ENCODE results near the gene LRRC27.

DNA sequence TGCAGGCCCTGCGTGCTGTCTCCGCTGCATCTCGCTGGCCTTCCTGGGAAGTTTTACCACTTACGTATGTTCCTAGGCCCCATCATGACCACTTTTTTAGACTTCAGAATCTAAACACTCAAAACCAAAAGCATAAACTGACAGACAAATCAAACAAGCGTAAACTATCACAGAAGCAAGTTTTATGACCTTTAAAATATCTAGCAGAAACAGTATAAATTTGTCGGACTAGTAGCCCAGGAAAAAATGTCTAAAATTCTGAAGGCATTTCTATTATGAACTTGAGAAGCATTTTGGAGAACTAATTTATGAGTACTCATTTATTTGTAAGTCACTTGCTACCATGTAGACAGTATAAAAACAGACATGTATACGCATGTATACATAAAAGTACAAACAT, 10.6 kb downstream of the LRRC27 start:
- TF ChIP-seq, protein P1, sequence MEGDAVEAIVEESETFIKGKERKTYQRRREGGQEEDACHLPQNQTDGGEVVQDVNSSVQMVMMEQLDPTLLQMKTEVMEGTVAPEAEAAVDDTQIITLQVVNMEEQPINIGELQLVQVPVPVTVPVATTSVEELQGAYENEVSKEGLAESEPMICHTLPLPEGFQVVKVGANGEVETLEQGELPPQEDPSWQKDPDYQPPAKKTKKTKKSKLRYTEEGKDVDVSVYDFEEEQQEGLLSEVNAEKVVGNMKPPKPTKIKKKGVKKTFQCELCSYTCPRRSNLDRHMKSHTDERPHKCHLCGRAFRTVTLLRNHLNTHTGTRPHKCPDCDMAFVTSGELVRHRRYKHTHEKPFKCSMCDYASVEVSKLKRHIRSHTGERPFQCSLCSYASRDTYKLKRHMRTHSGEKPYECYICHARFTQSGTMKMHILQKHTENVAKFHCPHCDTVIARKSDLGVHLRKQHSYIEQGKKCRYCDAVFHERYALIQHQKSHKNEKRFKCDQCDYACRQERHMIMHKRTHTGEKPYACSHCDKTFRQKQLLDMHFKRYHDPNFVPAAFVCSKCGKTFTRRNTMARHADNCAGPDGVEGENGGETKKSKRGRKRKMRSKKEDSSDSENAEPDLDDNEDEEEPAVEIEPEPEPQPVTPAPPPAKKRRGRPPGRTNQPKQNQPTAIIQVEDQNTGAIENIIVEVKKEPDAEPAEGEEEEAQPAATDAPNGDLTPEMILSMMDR (conservative IDR thresholded peaks at IDR 0.05; ENCODE audit: low read depth, low read length): no peak
- no peak for TF ChIP-seq EZH2 (IDR thresholded peaks at IDR 0.05; ENCODE audit: low read length, unreplicated experiment)
